Gastrocnemius medialis (tissue), 4 donors: ENCODE results near the gene ARHGEF7.

Source experiments
- CTCF ChIP-seq, 5 experiments: fragments of 450-650 bp in 3 of 5; fragments of 200-600 bp in 2 of 5; sonication (generic) in 2 of 5; IDR thresholded peaks in 4 of 5; conservative IDR thresholded peaks in 1 of 5; 1 replicate in 4 of 5; 2 replicates in 1 of 5; pipeline ENCODE4 v1.5.1; 2016 to 2019; ENCODE audit warnings: antibody characterized with exemption in 5 of 5, mild to moderate bottlenecking in 3 of 5, moderate library complexity in 3 of 5
- POLR2A ChIP-seq, 2 donors: fragments of 450-650 bp; IDR thresholded peaks; one replicate each; pipeline ENCODE4 v1.6.1; 2017; ENCODE audit warnings: antibody characterized with exemption in 2 of 2, mild to moderate bottlenecking in 2 of 2, moderate library complexity in 2 of 2

- TF ChIP-seq CTCF (IDR thresholded peaks at IDR 0.05 in 4 of 5, conservative IDR thresholded peaks at IDR 0.05 in 1 of 5) (no peak), POLR2A (IDR thresholded peaks at IDR 0.05) (no peak)
Measured at GRCh38 chr13:111166882-111167675, 52.0 kb downstream of the ARHGEF7 start.
